SJCRH30 (cell line): ENCODE data around the gene NNT. TPM values are rescaled to one million over a fixed set of nuclear protein-coding genes. Genes with fewer than 3 reads are reported as not detected.

Experiments
- DNase-seq, 2 experiments: peaks; one replicate each; pipeline ENCODE4 v3.0.0-alpha.2; 2015 to 2020
- H3K27ac ChIP-seq: fragments of 250-450 bp; sonication (Bioruptor Pico); 2 replicates; pipeline ENCODE4 v1.5.1; 2020; ENCODE audit warnings: mild to moderate bottlenecking, moderate library complexity
- H3K27me3 ChIP-seq: fragments of 250-450 bp; sonication (Bioruptor Pico); 2 replicates; pipeline ENCODE4 v1.5.1; 2020; ENCODE audit warnings: mild to moderate bottlenecking, moderate library complexity
- H3K36me3 ChIP-seq: fragments of 250-450 bp; sonication (Bioruptor Pico); 2 replicates; pipeline ENCODE4 v1.5.1; 2020; ENCODE audit warnings: mild to moderate bottlenecking, moderate library complexity
- H3K4me1 ChIP-seq: fragments of 250-450 bp; sonication (Bioruptor Pico); 2 replicates; pipeline ENCODE4 v1.5.1; 2020; ENCODE audit warnings: mild to moderate bottlenecking, moderate library complexity
- H3K4me3 ChIP-seq: fragments of 250-450 bp; sonication (Bioruptor Pico); 2 replicates; pipeline ENCODE4 v1.5.1; 2020; ENCODE audit warnings: mild to moderate bottlenecking, moderate library complexity
- H3K9me3 ChIP-seq: fragments of 250-450 bp; sonication (Bioruptor Pico); replicated peaks from 2 replicates; pipeline ENCODE4 v1.5.1; 2020; ENCODE audit warnings: mild to moderate bottlenecking, moderate library complexity
- total RNA-seq: library from RNA; depleted of rRNA; stranded (reverse); fragments of >200 nt; shearing (Covaris generic); gene quantifications from 2 replicates; pipeline ENCODE4 v1.2.3, GENCODE V29; 2014

The NNT gene
- total RNA-seq, 1 experiment from 2014 or later = 130 TPM

DNA sequence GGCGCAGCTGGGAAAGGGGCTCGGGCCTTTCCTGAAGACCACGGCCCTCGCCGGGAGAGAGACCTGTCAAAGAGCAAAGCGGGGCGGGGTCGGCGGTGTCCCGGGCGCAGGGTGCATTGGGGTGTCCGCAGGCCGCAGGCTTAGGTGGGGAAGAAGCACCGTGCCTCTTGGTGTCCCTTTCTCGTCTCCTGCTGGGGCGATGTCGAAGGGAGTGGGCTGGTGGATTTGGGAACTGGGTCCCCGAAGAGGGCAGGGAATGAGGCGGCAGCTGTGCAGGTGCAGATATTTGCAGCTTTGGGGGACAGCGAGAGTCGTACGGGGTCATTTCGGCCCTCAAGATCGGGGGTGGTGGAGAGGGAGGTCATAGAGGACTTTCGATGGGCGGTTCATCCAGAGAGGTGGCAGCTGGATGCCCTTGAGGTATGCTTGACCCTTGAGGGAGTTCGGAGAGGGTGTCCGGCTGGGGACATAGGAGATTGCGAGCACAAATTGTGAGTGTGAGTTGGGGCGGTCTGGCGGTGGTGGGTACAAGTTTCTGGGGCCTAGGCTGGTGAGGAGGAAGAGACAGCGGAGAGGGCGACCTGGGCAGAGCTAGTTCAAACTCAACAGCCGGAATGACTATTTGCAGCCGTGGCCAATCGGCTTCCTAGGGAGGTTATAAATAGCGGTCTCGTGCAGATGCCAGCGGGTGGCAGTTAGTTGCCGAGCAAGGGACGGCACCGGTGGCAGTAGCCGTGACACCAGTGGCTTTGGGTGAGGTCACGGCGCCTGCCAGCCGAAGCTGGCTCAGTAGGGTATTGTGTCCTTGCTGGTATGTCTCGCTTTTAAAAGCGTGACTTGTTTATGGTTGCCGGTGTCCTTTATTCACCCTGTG lies 601 bp downstream of the NNT start:
- H3K27me3 ChIP-seq = no peaks in the 10 kb centered on the region
- no peaks in the 10 kb centered on the region; the same call in none of the 2 replicates for H3K36me3 ChIP-seq
- peak overlapping the region; percentile 98 for H3K27ac ChIP-seq
- H3K4me1 ChIP-seq = peaks cover 15% of the 10 kb centered on the region
- DNase-seq = peak; percentile 51 to 66
- H3K9me3 ChIP-seq = no peaks in the 10 kb centered on the region
- peak overlapping the region; percentile 90 for H3K4me3 ChIP-seq

DNA sequence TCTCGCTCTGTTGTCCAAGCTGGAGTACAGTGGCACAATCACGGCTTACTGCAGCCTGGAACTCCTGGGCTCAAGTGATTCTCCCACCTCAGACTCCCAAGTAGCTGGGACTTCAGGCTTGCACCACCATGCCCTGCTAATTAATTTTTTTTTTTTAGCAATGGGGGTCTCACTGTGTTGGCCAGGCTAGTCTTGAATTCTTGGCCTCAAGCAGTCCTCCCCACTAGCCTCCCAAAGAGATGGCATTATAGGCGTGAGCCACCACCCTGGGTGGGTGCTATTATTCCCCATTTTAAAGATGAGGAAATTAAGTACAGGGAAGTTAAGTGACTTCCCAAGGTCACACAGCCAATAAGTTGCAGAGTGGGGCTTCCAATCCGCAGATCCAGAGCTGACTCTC lies 1.7 kb downstream of the NNT start:
- H3K4me3 ChIP-seq = no peak overlapping the region
- H3K27me3 ChIP-seq = no peaks in the 10 kb centered on the region
- no peak for DNase-seq
- H3K36me3 ChIP-seq = peaks cover 7% of the 10 kb centered on the region
- H3K4me1 ChIP-seq = peaks cover 11% of the 10 kb centered on the region
- H3K9me3 ChIP-seq = no peaks in the 10 kb centered on the region
- no peak overlapping the region for H3K27ac ChIP-seq

DNA sequence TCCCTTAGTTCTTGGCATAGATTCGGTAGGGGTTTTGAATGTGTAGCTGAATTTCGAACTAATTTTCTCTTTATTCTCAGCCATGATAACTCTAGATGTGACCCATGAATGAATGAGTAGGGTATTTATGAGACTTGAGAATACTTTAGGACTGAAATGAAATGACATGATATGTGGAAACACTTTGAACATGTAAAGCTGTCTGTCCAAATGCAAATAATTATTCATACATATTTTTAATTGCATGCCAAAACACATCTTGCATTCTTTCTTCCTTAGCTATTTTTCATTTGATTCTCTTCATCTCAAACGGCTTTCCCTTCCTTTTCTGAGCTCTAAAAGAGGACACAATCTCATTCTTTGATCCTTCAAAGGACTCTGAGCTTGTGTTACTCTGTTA lies 3.4 kb downstream of the NNT start:
- Histone ChIP-seq H3K4me3 (no peak overlapping the region), H3K27me3 (no peaks in the 10 kb centered on the region), H3K27ac (no peak overlapping the region), H3K9me3 (no peaks in the 10 kb centered on the region), H3K36me3 (peaks cover 19% of the 10 kb centered on the region), H3K4me1 (no peaks in the 10 kb centered on the region)
- DNase-seq = no peak

DNA sequence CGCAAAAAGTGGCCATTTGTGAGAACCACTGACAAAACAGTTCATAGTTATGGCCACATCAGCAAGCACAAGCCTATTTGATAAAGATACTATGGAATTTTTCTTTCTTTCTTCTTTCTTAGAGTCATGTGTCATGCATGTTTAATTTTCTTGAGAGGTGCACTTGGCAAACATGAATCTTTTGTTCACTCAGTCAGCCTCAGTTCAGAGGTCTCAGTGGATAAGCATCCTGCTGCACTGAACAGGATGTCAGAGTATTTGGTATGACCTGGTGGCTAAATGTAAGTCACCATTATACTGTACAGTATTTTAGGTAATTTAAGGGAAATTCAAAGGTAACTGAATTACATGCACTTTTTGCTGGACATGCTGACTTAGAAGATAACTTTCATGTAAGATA lies 5.4 kb downstream of the NNT start:
- Histone ChIP-seq H3K4me3 (no peak overlapping the region), H3K27me3 (no peaks in the 10 kb centered on the region), H3K36me3 (peaks cover 37% of the 10 kb centered on the region), H3K4me1 (no peaks in the 10 kb centered on the region), H3K27ac (no peak overlapping the region), H3K9me3 (no peaks in the 10 kb centered on the region)
- DNase-seq = no peak

DNA sequence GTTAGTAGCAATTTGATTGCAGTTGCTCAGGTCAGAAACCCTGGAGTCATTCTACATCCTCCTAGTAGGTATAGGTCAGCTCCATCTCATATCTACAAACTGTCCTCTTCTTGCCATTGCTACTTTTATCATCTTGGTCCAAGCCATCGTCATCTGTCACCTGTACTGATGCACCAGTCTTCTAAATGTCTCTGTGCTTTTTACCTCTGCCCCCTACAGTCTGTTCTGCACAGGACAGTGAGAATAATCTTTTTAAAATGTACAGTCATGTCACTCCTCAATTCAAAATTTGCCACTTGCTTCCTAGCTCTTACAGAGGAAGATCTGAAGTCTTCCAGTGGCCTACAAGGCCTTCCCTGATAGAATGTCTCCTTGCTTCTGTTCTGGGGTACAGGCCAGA lies 6.8 kb downstream of the NNT start:
- Histone ChIP-seq H3K9me3 (no peaks in the 10 kb centered on the region), H3K27me3 (no peaks in the 10 kb centered on the region), H3K36me3 (peaks cover 49% of the 10 kb centered on the region), H3K4me1 (no peaks in the 10 kb centered on the region), H3K4me3 (no peak overlapping the region), H3K27ac (no peak overlapping the region)
- no peak for DNase-seq

DNA sequence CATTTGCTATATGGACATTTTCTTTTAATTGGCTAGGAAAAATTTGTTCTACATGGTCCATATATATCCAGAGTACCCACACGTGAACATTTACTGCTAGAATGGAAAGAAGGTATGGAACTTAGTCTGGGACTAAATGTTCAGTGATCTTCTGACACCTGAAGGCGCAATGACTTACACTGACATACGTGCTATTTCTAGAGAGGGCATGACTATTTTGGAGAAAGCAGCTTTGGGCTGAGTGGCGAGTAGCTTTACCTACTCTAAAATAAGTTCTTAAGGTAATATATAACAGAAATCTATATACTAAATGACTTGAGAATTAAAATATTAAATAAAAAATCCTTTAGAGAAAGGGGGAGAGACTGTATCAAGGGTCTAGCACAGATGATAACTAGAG lies 10.4 kb downstream of the NNT start:
- Histone ChIP-seq H3K27me3 (no peaks in the 10 kb centered on the region), H3K27ac (no peak overlapping the region), H3K4me1 (no peaks in the 10 kb centered on the region), H3K36me3 (peaks cover 83% of the 10 kb centered on the region), H3K4me3 (no peak overlapping the region), H3K9me3 (no peaks in the 10 kb centered on the region)
- no peak for DNase-seq

DNA sequence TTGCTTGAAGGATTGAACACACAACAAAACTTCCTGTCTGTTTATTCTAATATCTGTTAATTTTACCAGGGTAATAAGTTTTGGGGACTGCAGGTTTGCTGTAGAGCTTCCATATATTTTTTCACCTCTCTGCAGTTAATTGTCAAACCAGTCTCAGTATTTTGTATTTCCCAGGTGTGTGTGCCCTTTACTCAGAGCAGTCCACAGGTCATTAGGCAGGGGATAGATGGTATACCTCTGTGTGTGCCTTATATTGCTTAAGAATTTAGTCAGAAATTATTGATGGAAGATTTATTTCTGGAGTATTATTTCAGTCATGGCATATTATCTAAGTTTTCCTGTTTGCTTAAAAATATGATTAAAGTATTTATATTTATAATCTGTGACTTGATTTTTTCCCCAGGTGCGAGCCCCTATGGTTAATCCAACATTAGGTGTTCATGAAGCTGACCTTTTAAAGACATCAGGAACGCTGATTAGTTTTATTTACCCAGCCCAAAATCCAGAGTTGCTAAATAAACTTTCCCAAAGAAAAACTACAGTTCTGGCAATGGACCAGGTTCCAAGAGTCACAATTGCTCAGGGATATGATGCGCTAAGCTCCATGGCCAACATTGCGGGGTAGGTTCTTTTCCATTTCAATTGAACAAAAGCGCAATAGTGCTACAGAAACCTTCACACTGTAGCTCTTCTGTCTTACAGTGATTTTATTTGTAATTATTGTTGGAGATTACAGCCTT lies 12.6 kb downstream of the NNT start:
- no peak overlapping the region for H3K27ac ChIP-seq
- H3K36me3 ChIP-seq = peaks cover 80% of the 10 kb centered on the region

DNA sequence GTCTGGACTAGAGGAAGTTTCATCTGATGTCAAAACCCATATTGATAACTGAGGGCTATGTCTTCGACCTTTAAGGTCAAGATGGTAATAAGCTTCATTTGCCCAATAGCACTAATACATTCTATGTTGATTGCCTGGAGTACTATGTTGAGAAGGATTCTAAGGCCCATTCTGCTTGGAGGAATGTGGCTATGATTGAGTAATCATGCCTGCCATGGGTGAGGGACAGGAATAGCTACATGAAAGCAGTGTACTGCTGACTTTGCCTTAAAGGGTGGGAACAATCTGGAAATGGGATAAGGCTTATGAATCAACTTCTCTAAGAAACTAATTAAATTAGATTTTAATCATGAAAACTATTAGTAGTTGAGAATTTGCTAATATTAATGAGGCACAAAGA lies 13.6 kb downstream of the NNT start:
- H3K27ac ChIP-seq = no peak overlapping the region
- H3K4me1 ChIP-seq = no peaks in the 10 kb centered on the region
- DNase-seq = no peak
- no peaks in the 10 kb centered on the region for H3K27me3 ChIP-seq
- peaks cover 77% of the 10 kb centered on the region for H3K36me3 ChIP-seq
- H3K9me3 ChIP-seq = no peaks in the 10 kb centered on the region
- H3K4me3 ChIP-seq = no peak overlapping the region

More for the DNA sequence above, 12.6 kb downstream of the NNT start:
- H3K4me1 ChIP-seq = no peaks in the 10 kb centered on the region
- H3K4me3 ChIP-seq = no peak overlapping the region
- H3K9me3 ChIP-seq = no peaks in the 10 kb centered on the region
- H3K27me3 ChIP-seq = no peaks in the 10 kb centered on the region
- DNase-seq = no peak

DNA sequence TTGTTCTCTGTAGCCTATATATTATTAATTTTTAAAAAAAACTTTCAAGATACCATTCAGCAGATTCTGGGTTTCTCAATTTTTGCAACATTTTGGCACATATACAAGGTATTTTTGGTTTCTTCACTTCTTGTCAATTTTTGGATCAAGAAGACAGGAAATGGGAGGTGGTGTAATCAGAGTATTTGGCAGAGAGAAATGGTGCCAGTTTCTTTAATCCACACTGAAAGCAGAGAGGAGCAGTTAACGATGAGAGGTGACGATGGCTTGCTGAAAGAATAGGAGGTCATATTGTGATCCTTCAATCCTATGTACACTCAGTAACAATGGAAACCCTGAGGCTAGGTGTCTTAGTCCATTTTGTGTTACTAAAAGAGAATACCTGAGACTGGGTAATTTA lies 16.4 kb downstream of the NNT start:
- H3K4me1 ChIP-seq = no peaks in the 10 kb centered on the region
- no peaks in the 10 kb centered on the region for H3K27me3 ChIP-seq
- H3K36me3 ChIP-seq = peaks cover 57% of the 10 kb centered on the region
- DNase-seq = no peak
- H3K27ac ChIP-seq = no peak overlapping the region
- no peaks in the 10 kb centered on the region for H3K9me3 ChIP-seq
- H3K4me3 ChIP-seq = no peak overlapping the region

DNA sequence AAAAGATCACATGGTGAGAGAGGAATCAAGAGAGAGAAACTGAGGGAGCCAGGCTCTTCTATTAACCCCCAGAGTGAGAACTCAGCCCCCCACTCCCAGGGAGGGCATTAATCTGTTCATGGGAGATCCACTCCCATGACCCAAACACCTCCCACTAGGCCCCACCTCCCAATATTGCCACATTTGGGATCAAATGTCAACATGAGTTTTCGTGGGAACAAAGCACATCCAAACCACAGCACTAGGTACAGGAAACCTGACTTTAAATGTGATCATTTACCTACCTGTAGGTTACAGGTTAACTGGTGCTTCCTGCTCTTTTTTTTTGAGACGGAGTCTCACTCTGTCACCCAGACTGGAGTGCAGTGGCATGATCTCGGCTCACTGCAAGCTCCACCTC lies 16.9 kb downstream of the NNT start:
- H3K27ac ChIP-seq = no peak overlapping the region
- no peaks in the 10 kb centered on the region for H3K9me3 ChIP-seq
- H3K27me3 ChIP-seq = no peaks in the 10 kb centered on the region
- DNase-seq = no peak
- H3K4me1 ChIP-seq = no peaks in the 10 kb centered on the region
- no peak overlapping the region for H3K4me3 ChIP-seq
- peaks cover 57% of the 10 kb centered on the region for H3K36me3 ChIP-seq

DNA sequence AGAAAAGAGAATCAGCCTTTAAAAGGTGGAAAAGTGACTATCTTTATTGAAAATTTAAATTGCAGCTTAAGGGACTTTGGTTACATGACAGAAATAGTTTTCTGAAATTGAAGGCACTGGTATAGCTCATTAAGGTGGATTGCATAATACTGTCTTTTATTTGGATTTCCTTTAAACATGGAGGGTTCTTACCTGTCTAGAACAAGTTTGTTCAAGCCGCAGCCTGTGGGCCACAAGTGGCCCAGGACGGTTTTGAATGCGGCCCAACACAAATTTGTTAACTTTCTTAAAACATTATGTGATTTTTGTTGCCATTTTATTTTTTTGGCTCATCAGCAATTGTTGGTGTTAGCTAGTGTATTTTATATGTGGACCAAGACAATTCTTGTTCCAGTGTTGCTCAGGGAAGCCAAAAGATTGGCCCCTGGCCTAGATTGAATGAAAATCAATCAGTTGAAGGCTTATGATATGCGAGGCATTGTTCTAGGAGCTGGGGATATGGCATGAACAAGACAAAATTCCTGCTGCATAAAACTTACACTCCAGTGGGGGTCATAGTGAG lies 18.0 kb downstream of the NNT start:
- DNase-seq = no peak
- peaks cover 54% of the 10 kb centered on the region for H3K36me3 ChIP-seq
- H3K27me3 ChIP-seq = no peaks in the 10 kb centered on the region
- H3K4me3 ChIP-seq = no peak overlapping the region
- no peak overlapping the region for H3K27ac ChIP-seq
- H3K4me1 ChIP-seq = no peaks in the 10 kb centered on the region
- H3K9me3 ChIP-seq = no peaks in the 10 kb centered on the region

DNA sequence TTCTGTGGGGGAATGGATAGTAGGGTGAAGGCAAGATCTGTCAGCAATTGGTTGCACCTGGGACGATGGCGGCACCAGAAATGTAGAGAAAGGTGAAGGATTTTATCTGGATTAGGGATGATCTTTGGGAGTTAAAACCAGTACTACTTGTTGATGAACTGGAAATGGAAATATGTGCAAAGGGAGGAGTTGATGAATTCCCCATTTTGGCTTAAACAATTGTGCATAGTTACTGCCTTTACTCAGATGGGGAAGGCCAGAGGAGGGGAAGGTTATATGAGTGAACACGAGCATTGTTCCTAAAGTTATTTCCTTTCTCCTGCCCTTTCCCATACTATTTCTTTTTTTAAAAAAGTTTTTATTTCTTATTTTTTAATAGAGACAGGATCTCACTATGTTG lies 19.1 kb downstream of the NNT start:
- Histone ChIP-seq H3K4me1 (no peaks in the 10 kb centered on the region), H3K27ac (no peak overlapping the region), H3K4me3 (no peak overlapping the region), H3K9me3 (no peaks in the 10 kb centered on the region), H3K27me3 (no peaks in the 10 kb centered on the region), H3K36me3 (peaks cover 47% of the 10 kb centered on the region)
- no peak for DNase-seq

DNA sequence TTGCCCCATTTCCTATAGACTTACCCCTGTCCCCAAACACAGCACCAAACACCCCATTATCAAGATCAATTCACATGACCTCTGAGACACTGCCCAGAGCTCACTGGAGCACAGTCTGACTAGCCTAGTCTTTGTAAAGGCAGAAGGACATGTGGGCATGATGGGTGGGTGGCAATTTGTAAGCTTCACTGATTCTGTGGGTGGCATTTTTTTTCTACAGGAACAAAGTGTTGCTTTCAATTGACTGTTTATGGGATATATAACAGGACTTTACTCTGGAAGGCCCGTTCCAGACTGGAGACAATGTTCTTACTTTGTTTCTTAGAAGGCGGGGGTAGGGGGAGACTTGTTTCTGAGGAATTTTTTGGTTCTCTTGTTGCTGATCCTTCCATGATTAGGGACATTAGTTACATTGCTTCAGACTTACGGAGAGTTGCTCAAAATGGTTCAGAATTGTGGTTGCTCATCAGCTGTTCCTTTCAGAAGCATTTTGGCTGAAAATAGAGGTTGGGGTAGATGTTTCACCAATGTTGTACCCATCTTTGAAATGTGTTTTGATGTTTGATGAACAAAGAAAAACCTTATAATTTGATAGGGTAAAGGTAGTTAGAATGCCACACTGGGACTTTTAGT lies 20.2 kb downstream of the NNT start:
- no peaks in the 10 kb centered on the region for H3K4me1 ChIP-seq
- H3K27me3 ChIP-seq = no peaks in the 10 kb centered on the region
- H3K4me3 ChIP-seq = no peak overlapping the region
- DNase-seq = peak in 1 of 2 experiments; percentile 22
- no peak overlapping the region for H3K27ac ChIP-seq
- H3K36me3 ChIP-seq = peaks cover 41% of the 10 kb centered on the region
- H3K9me3 ChIP-seq = no peaks in the 10 kb centered on the region

DNA sequence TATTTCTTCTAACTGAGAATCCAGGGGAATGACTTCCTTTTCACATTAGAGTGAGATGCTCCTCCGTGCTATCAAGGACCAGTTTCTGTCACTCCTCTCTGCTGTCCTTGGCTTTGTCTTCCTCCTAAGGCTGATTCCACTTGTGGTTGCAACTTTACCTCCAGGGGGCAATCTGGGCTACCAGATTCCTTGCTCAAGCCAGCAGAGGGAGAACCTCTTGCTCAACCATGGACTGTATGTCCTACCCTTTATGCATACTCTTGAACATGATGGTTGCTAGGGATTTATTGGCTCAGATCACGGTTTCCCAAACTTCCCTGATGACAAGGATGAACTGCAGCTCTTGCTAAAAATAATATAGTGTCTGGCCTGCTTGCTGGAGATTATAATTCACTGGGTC lies 24.0 kb downstream of the NNT start:
- Histone ChIP-seq H3K4me1 (peaks cover 4% of the 10 kb centered on the region; the same call in 1 of the 2 replicates), H3K27me3 (no peaks in the 10 kb centered on the region), H3K9me3 (no peaks in the 10 kb centered on the region), H3K36me3 (peaks cover 38% of the 10 kb centered on the region), H3K4me3 (no peak overlapping the region), H3K27ac (no peak overlapping the region)
- DNase-seq = peak; percentile 34 to 62
